Mucosa of descending colon (tissue), 3 donors: ENCODE measurements around the gene KRT73. TPM values are rescaled to one million over a fixed set of nuclear protein-coding genes. Genes with fewer than 3 reads are reported as not detected.

Experiments
- ATAC-seq: fragments of 200-7000 bp; cut with Tn5 transposase; one replicate; pipeline ENCODE4 v1.9.1; 2020; ENCODE audit warnings: mild to moderate bottlenecking, moderate library complexity
- DNase-seq, 3 donors: peaks; one replicate each; pipeline ENCODE4 v3.0.0-alpha.2; 2020
- H3K36me3 ChIP-seq: fragments of 200-600 bp; one replicate; pipeline ENCODE4 v1.8.0; 2021; ENCODE audit warnings: low read depth, mild to moderate bottlenecking
- H3K4me1 ChIP-seq: fragments of 200-600 bp; one replicate; pipeline ENCODE4 v1.8.0; 2021; ENCODE audit warnings: low read depth, mild to moderate bottlenecking
- H3K4me3 ChIP-seq: fragments of 200-600 bp; one replicate; pipeline ENCODE4 v1.8.0; 2021; ENCODE audit warnings: mild to moderate bottlenecking
- H3K9me3 ChIP-seq: fragments of 200-600 bp; one replicate; pipeline ENCODE4 v1.8.0; 2021; ENCODE audit warnings: mild to moderate bottlenecking
- CTCF ChIP-seq: fragments of 200-600 bp; IDR thresholded peaks from one replicate; pipeline ENCODE4 v1.8.0; 2022; ENCODE audit warnings: antibody characterized with exemption, mild to moderate bottlenecking
- intact Hi-C, 2 donors: fragments of 100-400 bp; cut with DNase I in 1 of 2; cut with micrococcal nuclease in 1 of 2; formaldehyde crosslinking; loops; one replicate each; pipeline versions ENCODE4 v1.11.0 to v1.11.1; 2022; cut with DNase I, micrococcal nuclease
- total RNA-seq, 3 donors: library from RNA; stranded (reverse); fragmentation: NEBNext Ultra II Directional in 2 of 3; extraction: Animal tissue kit (Norgen Biotek cat#: 25700) in 2 of 3; gene quantifications; one replicate each; pipeline versions ENCODE4 v1.2.1 to v1.2.4, GENCODE V29; 2021 to 2023
- donor health status: DM: no; HTN: no; CAD: no; lungs with moderate emphysema.
- donor health status: DM: no; HTN: no; CAD: no.
- donor health status: DM: no; HTN: yes; CAD: no.

Gene KRT73
- total RNA-seq, 3 donors from 2014 or later: not detected

DNA sequence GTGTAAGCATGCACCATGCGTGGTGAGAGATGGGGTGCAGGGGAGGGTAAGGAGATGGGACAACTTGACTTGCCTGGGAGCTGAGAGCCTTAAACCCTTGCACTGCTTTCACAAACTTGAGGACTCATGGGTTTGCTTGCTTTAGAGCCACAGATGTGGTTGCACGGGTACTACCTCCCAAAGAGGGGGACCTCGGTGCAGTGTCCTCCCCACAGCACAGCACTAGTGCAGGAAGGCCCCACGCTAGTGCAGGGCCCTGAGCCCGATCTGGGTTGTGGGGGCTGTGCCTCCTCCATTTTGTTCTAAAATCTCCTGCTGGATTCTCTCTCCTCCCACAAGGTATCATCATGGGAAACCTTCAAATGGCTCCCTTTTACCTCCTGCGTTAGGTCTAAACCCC is 28.3 kb downstream of the KRT73 start:
- Histone ChIP-seq H3K4me1 (no peaks in the 10 kb centered on the region), H3K4me3 (no peak overlapping the region), H3K36me3 (no peaks in the 10 kb centered on the region), H3K9me3 (no peaks in the 10 kb centered on the region)
- ATAC-seq: no peak
- DNase-seq: no peak
- no peak for TF ChIP-seq CTCF
- intact Hi-C loops: no loop called here

- ATAC-seq: no peak
- no peak for DNase-seq
- TF ChIP-seq CTCF: no peak
- Histone ChIP-seq H3K9me3 (no peaks in the 10 kb centered on the region), H3K4me1 (no peaks in the 10 kb centered on the region), H3K4me3 (no peak overlapping the region), H3K36me3 (no peaks in the 10 kb centered on the region)
- intact Hi-C loops: no loop called here
Measured at GRCh38 chr12:52587563-52587962, 30.8 kb downstream of the KRT73 start.

- H3K36me3 ChIP-seq: no peaks in the 10 kb centered on the region
- DNase-seq: no peak
- intact Hi-C loops: no loop called here
- ATAC-seq: peak; percentile 10
- no peak for TF ChIP-seq CTCF
- H3K9me3 ChIP-seq: no peaks in the 10 kb centered on the region
- no peaks in the 10 kb centered on the region for H3K4me1 ChIP-seq
- no peak overlapping the region for H3K4me3 ChIP-seq
Measured at GRCh38 chr12:52585946-52586345, 32.4 kb downstream of the KRT73 start.

GRCh38 chr12:52585066-52585465 is 33.3 kb downstream of the KRT73 start:
- no peaks in the 10 kb centered on the region for H3K4me1 ChIP-seq
- DNase-seq: no peak
- H3K9me3 ChIP-seq: no peaks in the 10 kb centered on the region
- no peak for ATAC-seq
- TF ChIP-seq CTCF: no peak
- no peaks in the 10 kb centered on the region for H3K36me3 ChIP-seq
- intact Hi-C loops: no loop called here
- H3K4me3 ChIP-seq: no peak overlapping the region

DNA sequence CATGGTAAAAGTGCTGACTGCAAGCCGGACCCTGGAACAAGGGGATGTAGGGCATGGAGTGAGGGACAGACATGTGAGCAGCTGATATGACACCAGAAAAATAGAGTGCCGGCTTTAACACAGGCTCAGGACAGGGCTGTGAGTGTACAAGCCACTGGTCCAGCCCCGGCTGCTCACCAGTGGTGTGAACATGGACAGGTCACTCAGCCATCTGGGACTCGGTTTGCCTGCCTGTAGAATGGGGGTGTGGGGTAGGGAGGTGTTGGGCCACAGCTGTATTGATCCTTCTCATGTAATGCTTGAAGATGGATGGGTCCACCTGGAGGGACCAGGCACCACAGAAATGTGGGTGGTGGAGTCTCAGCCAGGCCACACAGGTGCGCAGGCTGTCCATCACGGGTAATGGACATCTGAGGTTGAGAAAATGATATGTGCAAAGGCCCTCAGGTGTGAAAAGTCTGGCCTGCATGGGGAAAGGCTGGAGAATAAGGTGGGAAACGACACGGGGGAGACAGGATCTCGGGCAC is 34.1 kb downstream of the KRT73 start:
- no peak for ATAC-seq
- H3K4me3 ChIP-seq: no peak overlapping the region
- DNase-seq: no peak
- no peaks in the 10 kb centered on the region for H3K36me3 ChIP-seq
- intact Hi-C loops: loop anchor here (5.0 kb wide), 2 partner anchors 293 to 298 kb away; no protein-coding TSS in a partner anchor
- no peak for TF ChIP-seq CTCF
- no peaks in the 10 kb centered on the region for H3K9me3 ChIP-seq
- H3K4me1 ChIP-seq: no peaks in the 10 kb centered on the region

GRCh38 chr12:52582971-52583456 is 35.3 kb downstream of the KRT73 start:
- Histone ChIP-seq H3K9me3 (no peaks in the 10 kb centered on the region), H3K4me3 (no peak overlapping the region), H3K4me1 (no peaks in the 10 kb centered on the region), H3K36me3 (no peaks in the 10 kb centered on the region)
- ATAC-seq (peak; percentile 86), DNase-seq (peak in 2 of 3 donors; percentile 66 to 84)
- peak; percentile 55 for TF ChIP-seq CTCF
- intact Hi-C loops: loop anchor here (5.0 kb wide), 2 partner anchors 294 to 299 kb away; no protein-coding TSS in a partner anchor
